GM12878 (cell line): ENCODE measurements around the gene PARN. TPM values are rescaled to one million over a fixed set of nuclear protein-coding genes. Genes with fewer than 3 reads are reported as not detected.

ENCODE experiments used
- ATAC-seq: fragments of 200-7000 bp; cut with Tn5 transposase; 3 replicates; pipeline ENCODE4 v1.9.1; 2020; ENCODE audit warnings: mild to moderate bottlenecking, moderate library complexity
- BruUV-seq: library from RNA; stranded (reverse); fragments of 400-500 nt; replicated peaks from 2 replicates; lab custom pipeline; 2021; lab: Mats Ljungman, UMichigan
- CTCF ChIA-PET: fragments of 300-600 bp; sonication (Branson Sonifier 250); formaldehyde crosslinking; extraction: SDS; loops from one replicate; lab custom pipeline; 2021; ENCODE audit warnings: inconsistent platforms; lab: Yijun Ruan, JAX
- POLR2A ChIA-PET: fragments of 350-600 bp; formaldehyde crosslinking; extraction: SDS; loops from one replicate; lab custom pipeline; 2021; ENCODE audit warnings: inconsistent platforms; lab: Charles Lee
- RAD21 ChIA-PET: fragments of 300-600 bp; sonication (Branson Sonifier 250); formaldehyde crosslinking; loops from one replicate; lab custom pipeline; 2023; ENCODE audit warnings: antibody characterized with exemption; ENCODE audit not compliant: unreplicated experiment; lab: Charles Lee
- SMC1A ChIA-PET: fragments of 300-600 bp; sonication (Branson Sonifier 250); formaldehyde crosslinking; loops from one replicate; lab custom pipeline; 2023; ENCODE audit not compliant: unreplicated experiment, uncharacterized antibody; lab: Charles Lee
- DNase-seq: peaks from one replicate; pipeline ENCODE4 v3.0.0-alpha.2; 2011; ENCODE audit warnings: low read depth, low spot score
- FAIRE-seq: peaks from 3 replicates; lab custom pipeline; 2011; peaks lifted over from hg19 to GRCh38; lab: Jason Lieb, UNC
- H2AFZ ChIP-seq: 2 replicates; pipeline ENCODE4 v1.6.0; 2011; ENCODE audit warnings: low read depth, low read length, control low read depth; ENCODE audit not compliant: control insufficient read depth
- H3K27ac ChIP-seq: 2 replicates; pipeline ENCODE4 v1.5.1; 2011; ENCODE audit warnings: control low read depth; ENCODE audit not compliant: control insufficient read depth, insufficient read depth
- H3K27me3 ChIP-seq, 2 experiments: replicated peaks in 1 of 2; 2 replicates each; pipeline versions ENCODE4 v1.6.0 to v1.6.1; 2011; ENCODE audit warnings: low read length in 1 of 2; ENCODE audit not compliant: control insufficient read depth in 2 of 2, insufficient read depth in 2 of 2
- H3K36me3 ChIP-seq, 2 experiments: 2 replicates each; pipeline ENCODE4 v1.5.1; 2011; ENCODE audit warnings: low read length in 1 of 2; ENCODE audit not compliant: control insufficient read depth in 2 of 2, insufficient read depth in 2 of 2
- H3K4me1 ChIP-seq: 2 replicates; pipeline ENCODE4 v1.6.1; 2011; ENCODE audit warnings: mild to moderate bottlenecking, low read length, moderate library complexity, mixed read lengths; ENCODE audit not compliant: control insufficient read depth, insufficient read depth
- H3K4me2 ChIP-seq: 2 replicates; pipeline ENCODE4 v1.6.0; 2011; ENCODE audit warnings: control low read depth; ENCODE audit not compliant: control insufficient read depth, insufficient read depth
- H3K4me3 ChIP-seq: fragments of 200-600 bp; sonication (generic); 2 replicates; pipeline ENCODE4 v1.5.1; 2016
- H3K79me2 ChIP-seq: 2 replicates; pipeline ENCODE4 v1.6.0; 2011; ENCODE audit warnings: low read length; ENCODE audit not compliant: control insufficient read depth, insufficient read depth
- H3K9ac ChIP-seq: 2 replicates; pipeline ENCODE4 v1.8.0; 2011; ENCODE audit warnings: low read length, control low read depth, mixed read lengths; ENCODE audit not compliant: control insufficient read depth, insufficient read depth
- H3K9me3 ChIP-seq: replicated peaks from 3 replicates; pipeline ENCODE4 v1.5.1; 2011; ENCODE audit warnings: mild to moderate bottlenecking, low read length; ENCODE audit not compliant: control insufficient read depth, insufficient read depth
- H4K20me1 ChIP-seq: 2 replicates; pipeline ENCODE4 v1.6.0; 2011; ENCODE audit not compliant: control insufficient read depth, insufficient read depth
- BACH1 ChIP-seq: fragments of 450-650 bp; IDR thresholded peaks from 2 replicates; pipeline ENCODE4 v1.6.1; 2017; ENCODE audit warnings: mild to moderate bottlenecking, borderline replicate concordance
- ESRRA ChIP-seq: IDR thresholded peaks from 2 replicates; pipeline ENCODE4 v1.6.1; 2012; ENCODE audit warnings: mild to moderate bottlenecking, low read length, improper control_type of control experiment
- FOXM1 ChIP-seq: IDR thresholded peaks from 2 replicates; pipeline ENCODE4 v1.6.1; 2012; ENCODE audit warnings: low read depth, mild to moderate bottlenecking, inconsistent platforms, low read length, moderate library complexity
- RELB ChIP-seq: fragments of 450-650 bp; IDR thresholded peaks from 2 replicates; pipeline ENCODE4 v1.6.1; 2017; ENCODE audit warnings: low read depth, mild to moderate bottlenecking, moderate library complexity
- ZBTB11 ChIP-seq: fragments of 450-650 bp; formaldehyde crosslinking; IDR thresholded peaks from 2 replicates; pipeline ENCODE4 v1.5.0; 2022; ENCODE audit warnings: mild to moderate bottlenecking, missing genetic modification characterization
- WGBS: methylation state at CpG from one replicate; pipeline ENCODE4 v1.1.6; 2016; ENCODE audit warnings: low lambda C conversion rate; ENCODE audit not compliant: insufficient replicate concordance, insufficient coverage; ENCODE audit errors: missing lambda C conversion rate; 5-methylcytosine and 5-hydroxymethylcytosine counted together
- in situ Hi-C: fragments of 300-500 bp; cut with MboI; formaldehyde crosslinking; loops from 9 replicates; pipeline ENCODE4 v1.14.3; 2018; ENCODE audit warnings: mixed read lengths
- intact Hi-C: fragments of 100-400 bp; cut with micrococcal nuclease; formaldehyde crosslinking; loops from one replicate; pipeline ENCODE4 v1.14.2; 2022; ENCODE audit not compliant: unreplicated experiment
- polyA plus RNA-seq, 11 experiments: library from polyadenylated mRNA; depleted of rRNA in 4 of 11; unstranded in 6 of 11; stranded (reverse) in 5 of 11; fragments of >200 nt; fragmentation: Nextera tagmentation in 4 of 11; fragmentation: Illumina TruSeq in 1 of 11; extraction: Ambion mirVana in 4 of 11; extraction: Trizol in 1 of 11; gene quantifications; 1 replicate in 1 of 11; 2 replicates in 10 of 11; pipeline versions ENCODE4 v1.2.1 to v1.2.3, GENCODE V29; 2011 to 2016; ENCODE audit warnings: inconsistent platforms in 2 of 11, missing spikeins in 2 of 11, low read depth in 1 of 11
- total RNA-seq, 4 experiments: library from RNA; depleted of rRNA in 3 of 4; stranded (reverse); fragments of >200 nt in 3 of 4; fragmentation: Illumina TruSeq in 1 of 4; extraction: Trizol in 1 of 4; gene quantifications; 2 replicates each; pipeline versions ENCODE4 v1.2.1 to v1.2.3, GENCODE V29; 2013 to 2021

Gene PARN
- total and polyA plus RNA-seq, 10 of the 15 experiments (the other 5 are each of a cell fraction or from before 2014, with no cell fraction given), result 15.6 to 77.3 (median 47.7) TPM

GRCh38 chr16:14446796-14447195 lies 183.3 kb downstream of the PARN start:
- Histone ChIP-seq H3K27me3 (no peaks in the 10 kb centered on the region), H3K4me1 (no peaks in the 10 kb centered on the region), H3K9ac (no peak overlapping the region), H3K4me3 (no peak overlapping the region), H3K4me2 (no peak overlapping the region), H3K27ac (no peak overlapping the region), H3K79me2 (no peaks in the 10 kb centered on the region), H2AFZ (no peak overlapping the region)
- WGBS, result 97% methylated on average over 5 of the region's 5 CpGs
- FAIRE-seq (no peak), ATAC-seq (no peak)
- no TSS peak for BruUV-seq
- ChIA-PET CTCF (interaction anchor here (0.6 to 1.5 kb wide), 4 partner anchors 23 to 197 kb away, joined by 3 to 4 read pairs (median 4); no protein-coding TSS in a partner anchor), POLR2A (interaction anchor here (0.5 to 1.3 kb wide), 3 partner anchors 10 to 137 kb away, joined by 3 to 4 read pairs (median 3); no protein-coding TSS in a partner anchor)
- TF ChIP-seq ESRRA (no peak), BACH1 (no peak), FOXM1 (no peak), RELB (no peak), ZBTB11 (no peak)
- TF ChIP-seq, all 136 proteins: peak for 0
- Histone ChIP-seq H4K20me1 (no peaks in the 10 kb centered on the region), H3K36me3 (peaks cover 3% of the 10 kb centered on the region in 2 experiments; a peak in 3 of 4 replicates), H3K9me3 (no peaks in the 10 kb centered on the region)
- DNase-seq, result no peak
- ChIA-PET SMC1A (interaction anchor here (0.6 to 1.7 kb wide), 7 partner anchors 13 to 146 kb away, joined by 3 to 6 read pairs (median 4); no protein-coding TSS in a partner anchor), RAD21 (interaction anchor here (0.9 kb wide), 1 partner anchor 80 kb away, joined by 3 read pairs; no protein-coding TSS in a partner anchor)
- in situ Hi-C loops (no loop called here), intact Hi-C loops (no loop called here)
